GM12875 (cell line): Measurements from ENCODE around the gene GABRR3.

Experiments used
- H3K4me3 ChIP-seq: one replicate; pipeline ENCODE4 v1.5.1; 2011; ENCODE audit warnings: low read depth, low read length, control low read depth
- CTCF ChIP-seq: IDR thresholded peaks from 2 replicates; pipeline ENCODE4 v1.5.1; 2011; ENCODE audit warnings: low read depth, mild to moderate bottlenecking, control low read depth, inconsistent platforms, low read length, moderate library complexity, borderline replicate concordance; ENCODE audit not compliant: insufficient read depth

GABRR3 gene

GRCh38 chr3:97969541-97969940, 65.6 kb downstream of the GABRR3 start:
- H3K4me3 ChIP-seq: no peak overlapping the region
- no peak for TF ChIP-seq CTCF

- TF ChIP-seq CTCF: no peak
- no peak overlapping the region for H3K4me3 ChIP-seq
Observed at GRCh38 chr3:97968376-97968775, 66.7 kb downstream of the GABRR3 start.

GRCh38 chr3:97967966-97968365, 67.1 kb downstream of the GABRR3 start:
- H3K4me3 ChIP-seq: no peak overlapping the region
- TF ChIP-seq CTCF: 0 out of 2 replicates have a peak, but pooled peaks have one; percentile 8

GRCh38 chr3:97960993-97961766, 73.9 kb downstream of the GABRR3 start:
- no peak for TF ChIP-seq CTCF
- H3K4me3 ChIP-seq: no peak overlapping the region

GRCh38 chr3:97960551-97960950, 74.6 kb downstream of the GABRR3 start:
- H3K4me3 ChIP-seq: no peak overlapping the region
- TF ChIP-seq CTCF: no peak

- H3K4me3 ChIP-seq: no peak overlapping the region
- TF ChIP-seq CTCF: no peak
Observed at GRCh38 chr3:97959872-97960271, 75.2 kb downstream of the GABRR3 start.

- no peak for TF ChIP-seq CTCF
Observed at GRCh38 chr3:97958796-97959195, 76.3 kb downstream of the GABRR3 start.

More at GRCh38 chr3:97958796-97959195, 76.3 kb downstream of the GABRR3 start:
- H3K4me3 ChIP-seq: no peak overlapping the region
